T-helper 2 cell (primary cell): ENCODE results near the gene CACNA1G.

ENCODE experiments used
- DNase-seq, 5 experiments: peaks; one replicate each; pipeline versions ENCODE4 v3.0.0 to v3.0.0-alpha.2; 2012 to 2022

Gene CACNA1G

GRCh38 chr17:50569592-50569991, 9.1 kb downstream of the CACNA1G start:
- DNase-seq = no peak

DNA sequence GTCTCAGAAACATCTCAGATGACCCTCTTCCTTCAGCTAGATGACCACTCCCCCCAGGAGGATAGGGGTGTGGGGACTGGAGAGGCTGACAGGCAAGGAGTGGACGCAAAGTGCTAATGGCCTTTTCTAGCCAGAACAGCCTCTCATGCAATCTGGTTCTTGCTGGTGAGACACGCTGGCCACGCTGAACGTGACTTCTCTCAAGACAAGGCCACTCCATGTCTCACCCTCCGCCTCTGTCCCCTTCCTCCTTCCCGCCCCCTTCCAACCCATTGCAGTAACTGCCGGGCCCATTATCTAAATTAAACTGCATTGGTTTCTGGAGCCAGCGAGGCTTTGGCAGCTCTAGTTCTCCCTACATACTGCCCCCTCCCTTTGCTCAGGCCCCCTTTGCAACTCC, 9.5 kb downstream of the CACNA1G start:
- DNase-seq = no peak

GRCh38 chr17:50570528-50570927, 10.0 kb downstream of the CACNA1G start:
- DNase-seq = no peak

DNA sequence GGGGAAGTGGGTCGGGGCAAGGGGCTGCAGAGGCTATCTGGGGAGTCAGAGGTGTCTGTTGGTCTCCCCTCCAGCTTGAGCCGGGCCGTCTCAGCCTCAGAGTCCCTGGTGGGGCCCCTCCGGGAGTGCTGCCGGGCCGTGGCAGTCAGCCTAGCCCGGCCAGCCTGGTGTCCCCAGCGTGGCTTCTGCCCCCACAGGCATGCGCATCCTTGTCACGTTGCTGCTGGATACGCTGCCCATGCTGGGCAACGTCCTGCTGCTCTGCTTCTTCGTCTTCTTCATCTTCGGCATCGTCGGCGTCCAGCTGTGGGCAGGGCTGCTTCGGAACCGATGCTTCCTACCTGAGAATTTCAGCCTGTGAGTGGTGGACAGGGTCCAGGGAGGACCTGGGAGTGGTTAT, 11.2 kb downstream of the CACNA1G start:
- DNase-seq = no peak

DNA sequence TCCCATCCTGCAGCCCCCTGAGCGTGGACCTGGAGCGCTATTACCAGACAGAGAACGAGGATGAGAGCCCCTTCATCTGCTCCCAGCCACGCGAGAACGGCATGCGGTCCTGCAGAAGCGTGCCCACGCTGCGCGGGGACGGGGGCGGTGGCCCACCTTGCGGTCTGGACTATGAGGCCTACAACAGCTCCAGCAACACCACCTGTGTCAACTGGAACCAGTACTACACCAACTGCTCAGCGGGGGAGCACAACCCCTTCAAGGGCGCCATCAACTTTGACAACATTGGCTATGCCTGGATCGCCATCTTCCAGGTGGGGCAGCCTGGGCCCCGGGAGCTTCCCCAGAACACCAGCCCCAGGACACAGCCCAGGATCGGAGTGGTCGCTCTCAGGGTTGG, 12.0 kb downstream of the CACNA1G start:
- DNase-seq = no peak

GRCh38 chr17:50573866-50574611, 13.5 kb downstream of the CACNA1G start:
- no peak for DNase-seq

GRCh38 chr17:50575581-50576210, 15.2 kb downstream of the CACNA1G start:
- no peak for DNase-seq

DNA sequence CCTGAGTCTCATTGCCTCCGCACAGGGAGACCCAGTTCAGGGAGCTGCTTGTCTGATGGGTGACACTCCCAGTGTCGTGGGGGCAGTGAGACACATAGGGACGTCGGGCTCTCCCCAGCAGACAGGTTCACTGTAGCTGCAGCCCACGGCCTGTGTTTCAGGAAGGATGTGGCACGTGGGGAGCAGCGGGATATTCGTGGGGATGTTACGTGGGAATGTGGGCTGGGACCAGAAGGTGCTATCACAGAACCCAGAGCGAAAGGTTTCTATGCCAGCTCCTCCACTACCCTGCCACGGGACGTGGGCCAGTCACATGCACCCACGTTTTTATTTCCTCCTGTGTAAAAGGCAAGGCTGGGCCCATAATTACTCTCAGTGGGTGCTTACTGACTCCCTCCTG, 16.3 kb downstream of the CACNA1G start:
- no peak for DNase-seq

DNA sequence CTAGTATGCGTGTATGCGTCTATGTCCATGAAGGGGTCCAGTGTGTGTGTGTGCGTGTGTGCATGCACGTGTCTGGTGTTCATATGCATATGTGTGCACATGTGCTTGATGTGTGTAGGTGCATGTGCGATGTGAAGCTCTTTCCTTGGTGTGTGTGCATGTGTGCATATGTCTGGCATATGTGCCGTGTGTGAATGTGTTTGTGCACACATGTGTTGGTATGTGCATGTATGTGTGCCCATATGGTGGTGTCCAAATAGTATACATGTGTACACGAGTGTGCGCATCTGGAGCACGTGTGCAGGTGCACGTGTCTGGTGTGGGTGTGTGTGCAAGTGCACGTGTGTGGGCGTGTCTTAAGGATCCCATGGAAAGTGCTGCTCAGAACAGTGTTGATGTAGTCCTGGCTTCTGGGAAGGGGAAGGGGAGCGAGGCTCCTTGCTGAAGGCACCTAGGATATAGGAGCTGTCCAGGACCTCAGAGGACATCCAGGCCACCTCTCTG, 17.0 kb downstream of the CACNA1G start:
- no peak for DNase-seq

DNA sequence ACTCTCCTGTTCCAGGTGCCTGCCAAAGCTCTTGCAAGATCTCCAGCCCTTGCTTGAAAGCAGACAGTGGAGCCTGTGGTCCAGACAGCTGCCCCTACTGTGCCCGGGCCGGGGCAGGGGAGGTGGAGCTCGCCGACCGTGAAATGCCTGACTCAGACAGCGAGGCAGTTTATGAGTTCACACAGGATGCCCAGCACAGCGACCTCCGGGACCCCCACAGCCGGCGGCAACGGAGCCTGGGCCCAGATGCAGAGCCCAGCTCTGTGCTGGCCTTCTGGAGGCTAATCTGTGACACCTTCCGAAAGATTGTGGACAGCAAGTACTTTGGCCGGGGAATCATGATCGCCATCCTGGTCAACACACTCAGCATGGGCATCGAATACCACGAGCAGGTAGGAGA, 17.7 kb downstream of the CACNA1G start:
- no peak for DNase-seq

GRCh38 chr17:50579399-50579798, 18.9 kb downstream of the CACNA1G start:
- DNase-seq = no peak

GRCh38 chr17:50580646-50581045, 20.1 kb downstream of the CACNA1G start:
- DNase-seq = no peak

DNA sequence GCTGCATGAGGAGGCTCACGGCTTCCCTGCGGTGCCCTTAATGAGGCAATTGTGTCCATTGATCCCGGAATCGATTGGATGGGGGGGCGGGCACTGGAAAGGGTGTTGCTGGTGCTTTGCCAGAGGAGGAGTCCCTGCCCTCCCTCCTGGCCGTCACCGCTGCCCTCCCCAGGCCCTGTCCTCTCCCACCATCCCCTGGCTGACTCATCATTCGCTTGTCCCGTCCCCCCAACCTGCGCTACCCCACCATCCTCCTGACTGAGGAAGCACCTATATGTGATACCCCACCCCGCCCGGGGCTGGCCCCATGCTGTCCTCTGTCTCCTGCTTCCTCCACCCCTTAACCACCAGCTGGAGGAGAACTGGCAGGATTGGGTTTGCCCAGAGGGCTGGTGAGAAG, 20.8 kb downstream of the CACNA1G start:
- no peak for DNase-seq

- DNase-seq = no peak
Observed at GRCh38 chr17:50582741-50583140, 22.2 kb downstream of the CACNA1G start.

GRCh38 chr17:50583641-50584040, 23.1 kb downstream of the CACNA1G start:
- no peak for DNase-seq

DNA sequence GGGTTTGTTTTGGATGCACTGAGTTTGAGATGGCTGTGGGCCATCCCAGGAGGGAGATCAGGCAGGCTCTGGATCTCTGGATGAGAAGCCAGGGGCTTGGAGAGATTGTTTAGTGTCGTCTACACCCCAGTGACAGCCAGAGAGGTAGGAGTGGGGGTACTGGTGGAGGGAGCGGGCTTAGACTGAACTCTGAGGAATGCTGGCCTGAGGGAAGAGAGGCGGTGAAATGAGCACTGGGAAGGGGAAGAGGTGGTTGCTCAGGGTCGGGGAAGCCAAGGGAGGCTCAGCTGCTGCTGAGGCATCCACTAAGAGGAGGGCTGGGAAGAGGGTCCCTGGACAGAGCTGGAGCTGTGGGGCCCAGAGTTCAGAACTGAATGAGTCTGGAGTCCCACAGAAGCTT, 23.6 kb downstream of the CACNA1G start:
- DNase-seq = no peak

DNA sequence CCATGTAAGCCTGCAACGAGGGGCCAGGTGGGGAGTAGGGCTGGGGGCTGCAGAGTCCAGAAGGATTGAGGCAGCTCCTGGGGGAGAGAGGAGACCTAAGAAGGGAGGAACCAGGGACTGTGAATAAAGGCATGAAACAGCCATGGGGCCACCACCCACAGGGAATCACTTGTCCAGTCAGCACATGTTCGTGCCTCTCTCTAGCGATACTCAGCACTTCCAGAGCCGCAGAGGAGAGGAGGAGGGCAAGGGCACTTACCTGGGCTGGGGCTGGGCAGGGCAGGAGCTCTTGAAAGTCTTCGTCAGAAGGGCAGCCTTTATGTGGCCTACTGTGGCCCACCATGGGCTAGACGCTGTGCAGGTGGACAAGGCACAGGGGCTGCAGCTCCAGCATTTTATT, 24.2 kb downstream of the CACNA1G start:
- no peak for DNase-seq

DNA sequence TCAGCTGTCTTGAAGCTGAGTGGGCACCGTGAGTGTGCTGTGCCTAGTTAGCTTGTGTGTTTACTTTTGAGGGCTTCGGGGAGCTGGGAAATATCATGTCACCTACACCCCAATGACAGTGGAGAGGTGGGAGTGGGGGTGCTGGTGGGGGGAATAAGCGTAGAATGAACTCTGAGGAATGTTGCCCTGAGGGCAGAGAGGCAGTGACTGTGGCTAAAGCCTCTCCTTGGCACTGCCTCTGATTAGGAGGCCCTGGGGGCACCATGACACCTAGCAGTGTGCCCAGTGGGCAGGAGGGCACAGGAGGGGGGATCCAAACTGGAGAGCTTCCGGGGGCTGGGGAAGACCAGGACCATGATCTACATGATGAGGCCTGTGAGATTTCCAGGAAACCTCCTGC, 24.8 kb downstream of the CACNA1G start:
- no peak for DNase-seq

DNA sequence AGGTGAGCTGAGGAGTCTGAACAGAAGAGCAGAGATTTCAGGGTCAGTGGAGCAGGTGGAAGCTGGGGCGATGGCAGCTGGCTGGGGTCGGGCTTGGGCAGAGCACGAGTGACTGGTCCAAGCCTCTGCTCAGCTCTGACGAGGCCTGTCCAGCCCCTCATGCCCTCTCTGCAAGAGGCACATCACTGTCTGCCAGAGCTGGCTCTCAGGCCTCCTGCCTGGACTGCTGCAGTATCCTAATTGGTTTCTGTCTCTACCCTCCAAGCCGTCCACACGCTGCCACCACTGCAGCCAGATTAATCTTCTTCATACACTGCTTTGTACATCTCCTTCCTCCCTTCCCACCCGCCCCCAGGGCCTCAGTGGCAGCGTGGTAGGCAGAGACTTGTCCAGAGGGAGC, 25.4 kb downstream of the CACNA1G start:
- DNase-seq = no peak

DNA sequence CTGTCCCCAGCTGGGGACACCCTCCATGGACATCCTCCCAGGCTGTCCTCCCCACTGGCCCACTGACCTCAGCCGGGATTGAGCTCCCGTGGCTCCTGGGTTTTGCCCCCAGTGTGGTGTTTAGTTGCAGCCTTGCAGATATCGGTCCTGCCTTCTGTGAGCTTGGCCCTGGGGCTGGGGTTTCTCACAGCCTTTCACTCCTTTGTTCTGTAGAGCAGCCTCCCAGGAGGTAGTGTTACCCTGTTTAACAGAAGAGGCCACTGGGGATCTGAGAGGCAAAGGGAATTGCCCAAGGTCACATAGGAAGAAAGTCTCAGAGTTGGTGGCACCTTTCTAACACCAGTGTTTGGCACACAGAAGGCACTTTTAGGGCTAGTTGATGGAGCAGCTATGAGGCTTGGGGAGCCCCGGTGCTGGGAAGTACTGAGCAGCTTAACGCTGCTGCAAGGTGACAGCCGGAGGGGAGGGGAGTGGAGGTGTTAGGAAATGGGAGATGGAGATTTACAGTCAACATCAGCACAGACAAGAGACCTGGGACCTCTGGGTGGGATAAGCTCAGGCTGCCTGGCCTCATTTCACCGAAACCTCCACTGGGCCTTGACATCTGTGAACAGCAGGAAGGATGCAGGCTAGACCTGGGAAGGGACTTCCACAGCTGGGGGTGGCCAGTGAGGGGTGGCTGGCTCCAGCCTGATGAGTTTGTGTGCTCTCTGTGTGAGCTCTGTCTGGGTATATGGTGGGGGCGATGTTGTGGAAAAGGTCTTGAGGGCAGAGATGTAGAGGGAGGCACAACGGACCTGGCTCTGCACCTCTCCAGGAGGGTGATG, 26.1 kb downstream of the CACNA1G start:
- no peak for DNase-seq

DNA sequence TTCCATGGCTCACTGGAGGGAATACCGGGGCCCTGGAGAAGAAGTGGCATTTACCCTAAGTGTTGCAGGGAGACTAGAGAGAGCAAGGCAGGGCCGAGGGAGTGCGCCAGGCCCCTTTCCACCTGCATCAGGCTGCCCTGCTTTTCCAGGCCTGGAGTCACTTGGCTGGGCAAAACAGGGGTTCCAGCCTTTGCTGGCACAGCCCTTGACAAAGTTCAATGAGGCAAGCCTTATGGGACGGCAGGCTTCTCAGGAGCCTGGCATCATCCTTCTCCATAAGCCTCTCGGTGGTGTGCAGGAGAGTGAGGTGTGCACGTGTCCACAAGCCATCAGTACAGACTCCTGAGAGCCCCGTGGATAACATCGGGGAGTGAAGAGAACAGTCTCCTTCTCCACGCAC, 27.1 kb downstream of the CACNA1G start:
- no peak for DNase-seq

DNA sequence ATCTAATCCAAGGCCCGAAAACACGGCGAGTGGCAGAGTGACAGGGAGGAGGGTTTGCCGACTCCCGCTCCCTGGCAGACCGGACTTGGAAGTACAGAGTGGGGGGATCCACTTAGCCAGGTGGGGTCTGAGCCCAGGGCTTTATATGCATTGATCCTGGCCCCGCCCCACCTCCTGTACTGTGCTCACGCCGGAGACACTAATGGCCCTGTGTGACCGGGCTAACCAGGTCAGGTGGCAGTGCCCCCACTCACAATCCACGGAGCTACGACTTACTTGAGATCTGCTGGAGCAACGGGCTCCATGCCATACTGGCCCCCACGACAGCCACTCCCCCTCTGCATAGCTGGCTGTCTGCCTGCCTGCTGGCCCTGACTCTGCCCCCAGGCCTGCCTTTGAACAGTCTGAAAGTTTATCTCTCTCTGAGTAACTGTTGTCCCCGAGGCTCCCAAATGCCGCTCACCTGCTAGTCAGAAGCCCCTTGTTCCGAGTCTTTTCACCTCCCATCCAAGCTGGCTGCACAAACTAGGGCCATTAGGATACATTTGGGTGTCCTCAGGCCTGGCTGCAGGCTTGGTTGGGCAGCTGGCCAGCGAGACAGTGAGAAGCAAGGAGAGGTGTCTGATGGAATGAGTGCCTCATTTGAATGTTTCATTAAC, 28.0 kb downstream of the CACNA1G start:
- DNase-seq = no peak

- no peak for DNase-seq
Observed at GRCh38 chr17:50589095-50589705, 28.7 kb downstream of the CACNA1G start.
